Endothelial cell of umbilical vein (primary cell): Measurements from ENCODE around the gene PLIN5. TPM values are rescaled to one million over a fixed set of nuclear protein-coding genes. Genes with fewer than 3 reads are reported as not detected.

Experiments
- BruUV-seq: library from RNA; stranded (reverse); fragments of 400-500 nt; replicated peaks from 2 replicates; lab custom pipeline; 2021; lab: Mats Ljungman, UMichigan
- CTCF ChIA-PET: fragments of 300-600, 350-600 bp; sonication (Branson Sonifier 250); formaldehyde crosslinking; loops from one replicate; lab custom pipeline; 2021; ENCODE audit warnings: antibody characterized with exemption, inconsistent platforms; lab: Charles Lee
- POLR2A ChIA-PET: fragments of 300-600, 350-600 bp; sonication (Branson Sonifier 250); formaldehyde crosslinking; loops from one replicate; lab custom pipeline; 2021; ENCODE audit warnings: antibody characterized with exemption, inconsistent platforms; lab: Charles Lee
- DNase-seq: peaks from one replicate; pipeline ENCODE4 v3.0.0-alpha.2; 2011; ENCODE audit warnings: low read depth, low spot score
- FAIRE-seq: peaks from 2 replicates; lab custom pipeline; 2011; peaks lifted over from hg19 to GRCh38; lab: Jason Lieb, UNC
- H2AFZ ChIP-seq: 2 replicates; pipeline ENCODE4 v1.6.0; 2012; ENCODE audit warnings: low read depth, low read length, control low read depth, inconsistent platforms
- H3K27ac ChIP-seq: 2 replicates; pipeline ENCODE4 v1.5.1; 2011; ENCODE audit warnings: low read depth, mild to moderate bottlenecking, control low read depth, low read length, moderate library complexity; ENCODE audit not compliant: insufficient read depth
- H3K27me3 ChIP-seq, 2 experiments: 2 replicates each; pipeline versions ENCODE4 v1.6.0 to v1.6.1; 2011; ENCODE audit warnings: low read length in 2 of 2, mixed read lengths in 1 of 2; ENCODE audit not compliant: control insufficient read depth in 2 of 2, insufficient read depth in 2 of 2
- H3K36me3 ChIP-seq, 2 experiments: 2 replicates in 1 of 2; 3 replicates in 1 of 2; pipeline ENCODE4 v1.5.1; 2011; ENCODE audit warnings: low read length in 2 of 2, mild to moderate bottlenecking in 1 of 2, moderate library complexity in 1 of 2; ENCODE audit not compliant: control insufficient read depth in 2 of 2, insufficient read depth in 2 of 2; ENCODE audit errors: extremely low read depth in 1 of 2
- H3K4me1 ChIP-seq: 3 replicates; pipeline ENCODE4 v1.5.1; 2011; ENCODE audit warnings: mild to moderate bottlenecking, low read length; ENCODE audit not compliant: control insufficient read depth, insufficient read depth; ENCODE audit errors: extremely low read depth
- H3K4me2 ChIP-seq: 2 replicates; pipeline ENCODE4 v1.6.1; 2011; ENCODE audit warnings: low read length, control low read depth, mixed read lengths; ENCODE audit not compliant: insufficient read depth
- H3K4me3 ChIP-seq, 3 experiments: fragments of 200-600 bp in 1 of 3; sonication (generic), shearing (Covaris generic) in 1 of 3; replicated peaks in 1 of 3; 2 replicates each; pipeline ENCODE4 v1.5.1; 2011 to 2016; ENCODE audit warnings: control low read depth in 3 of 3, low read length in 3 of 3, mild to moderate bottlenecking in 2 of 3, inconsistent platforms in 1 of 3, low read depth in 1 of 3, moderate library complexity in 1 of 3; ENCODE audit not compliant: insufficient read depth in 1 of 3
- H3K79me2 ChIP-seq: 2 replicates; pipeline ENCODE4 v1.6.0; 2012; ENCODE audit warnings: low read length, inconsistent platforms; ENCODE audit not compliant: control insufficient read depth, insufficient read depth
- H3K9ac ChIP-seq: replicated peaks from 2 replicates; pipeline ENCODE3; 2011; ENCODE audit warnings: low read length, control low read depth; ENCODE audit not compliant: insufficient read depth; ENCODE audit errors: extremely low read depth
- H3K9me1 ChIP-seq: replicated peaks from 3 replicates; pipeline ENCODE4 v1.6.0; 2011; ENCODE audit warnings: mild to moderate bottlenecking, low read length; ENCODE audit not compliant: control insufficient read depth, insufficient read depth; ENCODE audit errors: extremely low read depth
- H3K9me3 ChIP-seq: replicated peaks from 2 replicates; pipeline ENCODE4 v1.5.1; 2012; ENCODE audit warnings: low read length, inconsistent platforms; ENCODE audit not compliant: control insufficient read depth, insufficient read depth
- H4K20me1 ChIP-seq: replicated peaks from 2 replicates; pipeline ENCODE3; 2011; ENCODE audit warnings: mild to moderate bottlenecking, low read length; ENCODE audit not compliant: control insufficient read depth, insufficient read depth; ENCODE audit errors: extremely low read depth
- EZH2 ChIP-seq: IDR thresholded peaks from 2 replicates; pipeline ENCODE4 v1.6.1; 2012; ENCODE audit warnings: borderline replicate concordance, low read depth, mild to moderate bottlenecking, moderate library complexity, low read length, inconsistent platforms; ENCODE audit not compliant: severe bottlenecking
- FOS ChIP-seq: IDR thresholded peaks from 2 replicates; pipeline ENCODE4 v1.6.1; 2011; ENCODE audit warnings: mild to moderate bottlenecking, low read length, moderate library complexity, borderline replicate concordance; ENCODE audit not compliant: insufficient read depth
- GATA2 ChIP-seq: IDR thresholded peaks from 2 replicates; pipeline ENCODE4 v1.7.0; 2011; ENCODE audit warnings: low read depth, mild to moderate bottlenecking, moderate library complexity, mixed read lengths, low read length; ENCODE audit not compliant: insufficient read length, insufficient read depth
- JUN ChIP-seq: IDR thresholded peaks from 2 replicates; pipeline ENCODE4 v1.6.1; 2011; ENCODE audit warnings: borderline replicate concordance, low read depth; ENCODE audit not compliant: insufficient read length, insufficient read depth
- MAX ChIP-seq: IDR thresholded peaks from 2 replicates; pipeline ENCODE4 v1.6.1; 2011; ENCODE audit not compliant: insufficient read depth, insufficient read length
- MYC ChIP-seq: IDR thresholded peaks from one replicate; pipeline ENCODE4 v1.6.1; 2011; ENCODE audit warnings: mild to moderate bottlenecking, low read depth, low read length
- POLR2A ChIP-seq: IDR thresholded peaks from 2 replicates; pipeline ENCODE4 v1.6.1; 2012; ENCODE audit warnings: low read depth, mild to moderate bottlenecking, control low read depth, low read length
- POLR2AphosphoS5 ChIP-seq: IDR thresholded peaks from 2 replicates; pipeline ENCODE4 v1.6.1; 2012; ENCODE audit warnings: low read depth, mild to moderate bottlenecking, control low read depth, low read length, moderate library complexity; ENCODE audit not compliant: insufficient read depth
- dilution Hi-C: fragments of 300-500 bp; cut with MboI; formaldehyde crosslinking; loops from one replicate; pipeline ENCODE4 v1.15.0; 2019; ENCODE audit warnings: low sequenced_read_pairs; ENCODE audit not compliant: extremely low pct_ligation_motif_present
- intact Hi-C: fragments of 100-400 bp; cut with micrococcal nuclease; formaldehyde crosslinking; loops from one replicate; pipeline ENCODE4 v1.10.0; 2022
- polyA plus RNA-seq, 4 experiments: library from polyadenylated mRNA; depleted of rRNA in 3 of 4; stranded (reverse) in 3 of 4; unstranded in 1 of 4; fragments of >200 nt; gene quantifications; 2 replicates each; pipeline versions ENCODE4 v1.2.1 to v1.2.3, GENCODE V29; 2011 to 2012; ENCODE audit warnings: missing spikeins in 1 of 4
- total RNA-seq: library from RNA; stranded (reverse); gene quantifications from 2 replicates; pipeline ENCODE4 v1.2.3, GENCODE V29; 2021
- TF ChIP-seq, protein P1 (sequence below), 2 donors: IDR thresholded peaks; 1 replicate in 1 of 2; 2 replicates in 1 of 2; pipeline ENCODE4 v1.5.1; 2011; ENCODE audit warnings: low read length in 2 of 2, mild to moderate bottlenecking in 2 of 2, moderate library complexity in 2 of 2, control low read depth in 1 of 2, inconsistent platforms in 1 of 2, low read depth in 1 of 2; ENCODE audit not compliant: insufficient read depth in 1 of 2; ENCODE audit errors: extremely low read depth in 1 of 2

The PLIN5 gene
- total and polyA plus RNA-seq, 2 donors (not counting 3 experiments of a cell fraction or from before 2014, with no cell fraction given) = 0.17 to 0.24 TPM

GRCh38 chr19:4580961-4581665 is 46.1 kb upstream of the PLIN5 start:
- Histone ChIP-seq H3K27ac (no peak overlapping the region), H3K9me1 (no peaks in the 10 kb centered on the region), H3K27me3 (no peaks in the 10 kb centered on the region), H2AFZ (no peak overlapping the region), H3K79me2 (no peaks in the 10 kb centered on the region), H3K9ac (no peak overlapping the region), H4K20me1 (no peaks in the 10 kb centered on the region), H3K4me1 (peaks cover 20% of the 10 kb centered on the region), H3K4me3 (peak overlapping the region; percentile 48 to 90 (median 50)), H3K4me2 (peak overlapping the region; percentile 21), H3K36me3 (peaks cover 0 to 8% of the 10 kb centered on the region in 2 experiments), H3K9me3 (no peaks in the 10 kb centered on the region)
- BruUV-seq = no TSS peak
- CTCF ChIA-PET = interaction anchor here (0.7 to 3.4 kb wide), 5 partner anchors 14 to 111 kb away, joined by 3 to 18 read pairs (median 4); no protein-coding TSS in a partner anchor
- DNase-seq = no peak
- POLR2A ChIA-PET = no interaction called here
- intact Hi-C loops = no loop called here
- dilution Hi-C loops = no loop called here
- no peak for TF ChIP-seq JUN
- TF ChIP-seq MAX = no peak
- TF ChIP-seq POLR2AphosphoS5 = no peak
- TF ChIP-seq, protein P1, sequence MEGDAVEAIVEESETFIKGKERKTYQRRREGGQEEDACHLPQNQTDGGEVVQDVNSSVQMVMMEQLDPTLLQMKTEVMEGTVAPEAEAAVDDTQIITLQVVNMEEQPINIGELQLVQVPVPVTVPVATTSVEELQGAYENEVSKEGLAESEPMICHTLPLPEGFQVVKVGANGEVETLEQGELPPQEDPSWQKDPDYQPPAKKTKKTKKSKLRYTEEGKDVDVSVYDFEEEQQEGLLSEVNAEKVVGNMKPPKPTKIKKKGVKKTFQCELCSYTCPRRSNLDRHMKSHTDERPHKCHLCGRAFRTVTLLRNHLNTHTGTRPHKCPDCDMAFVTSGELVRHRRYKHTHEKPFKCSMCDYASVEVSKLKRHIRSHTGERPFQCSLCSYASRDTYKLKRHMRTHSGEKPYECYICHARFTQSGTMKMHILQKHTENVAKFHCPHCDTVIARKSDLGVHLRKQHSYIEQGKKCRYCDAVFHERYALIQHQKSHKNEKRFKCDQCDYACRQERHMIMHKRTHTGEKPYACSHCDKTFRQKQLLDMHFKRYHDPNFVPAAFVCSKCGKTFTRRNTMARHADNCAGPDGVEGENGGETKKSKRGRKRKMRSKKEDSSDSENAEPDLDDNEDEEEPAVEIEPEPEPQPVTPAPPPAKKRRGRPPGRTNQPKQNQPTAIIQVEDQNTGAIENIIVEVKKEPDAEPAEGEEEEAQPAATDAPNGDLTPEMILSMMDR (IDR thresholded peaks at IDR 0.05; ENCODE audit: extremely low read depth in 1 of 2, insufficient read depth in 1 of 2, low read depth in 1 of 2, low read length in 2 of 2) = no peak
- no peak for TF ChIP-seq EZH2
- no peak for TF ChIP-seq POLR2A
- TF ChIP-seq GATA2 = no peak
- no peak for TF ChIP-seq MYC
- TF ChIP-seq FOS = no peak
- peak; percentile 42 for FAIRE-seq
